Epithelial cell of proximal tubule (primary cell): Measurements from ENCODE around the gene TMEM18. TPM values are rescaled to one million over a fixed set of nuclear protein-coding genes. Genes with fewer than 3 reads are reported as not detected.

Experiments
- DNase-seq: peaks from one replicate; pipeline ENCODE4 v3.0.0-alpha.2; 2011; ENCODE audit warnings: low read depth
- H3K4me3 ChIP-seq: 2 replicates; pipeline ENCODE4 v1.5.1; 2011; ENCODE audit warnings: low read depth, mild to moderate bottlenecking, low read length
- total RNA-seq: library from RNA; depleted of rRNA; stranded (reverse); fragments of >200 nt; gene quantifications from 2 replicates; pipeline ENCODE4 v1.2.3, GENCODE V29; 2015
- TF ChIP-seq, protein P1 (sequence below): conservative IDR thresholded peaks from 2 replicates; pipeline ENCODE4 v1.5.1; 2012; ENCODE audit warnings: low read depth, mild to moderate bottlenecking, low read length

Gene TMEM18
- total RNA-seq, 1 donor from 2014 or later: 39.4 TPM

DNA sequence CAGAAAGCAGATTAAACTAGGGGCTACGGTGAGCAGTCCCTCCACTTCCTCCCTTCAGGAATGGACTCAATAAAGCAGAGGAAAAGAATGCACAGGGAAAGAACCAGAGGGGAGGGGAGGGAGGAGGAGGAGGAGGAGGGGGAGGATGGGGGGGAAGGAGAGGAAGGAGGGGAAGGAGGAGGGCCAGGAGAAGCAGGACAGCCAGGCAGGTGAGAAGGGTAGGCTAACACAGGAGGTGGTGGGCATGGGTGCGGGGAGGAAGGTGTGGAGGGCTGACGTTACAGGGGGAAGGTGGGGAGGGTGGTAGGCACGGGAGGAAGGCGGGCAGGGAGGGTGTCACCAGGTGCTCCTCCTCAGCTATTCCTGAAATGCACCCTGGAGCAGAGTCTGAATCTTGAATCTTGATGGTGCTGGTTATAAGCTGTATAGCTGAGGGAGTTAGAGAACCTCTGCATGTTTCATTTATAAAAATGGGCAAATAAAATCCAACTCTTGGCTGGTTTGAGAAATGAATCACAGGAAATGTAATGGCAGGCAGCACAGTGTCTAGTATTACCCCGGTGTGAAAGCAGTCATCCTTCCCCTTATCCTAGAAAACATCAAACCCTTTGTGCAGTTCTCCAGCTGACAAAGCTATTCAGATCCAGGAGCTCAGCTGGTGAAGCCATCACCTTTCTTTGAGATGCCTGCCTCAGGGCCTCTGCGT is 3.4 kb downstream of the TMEM18 start:
- TF ChIP-seq, protein P1, sequence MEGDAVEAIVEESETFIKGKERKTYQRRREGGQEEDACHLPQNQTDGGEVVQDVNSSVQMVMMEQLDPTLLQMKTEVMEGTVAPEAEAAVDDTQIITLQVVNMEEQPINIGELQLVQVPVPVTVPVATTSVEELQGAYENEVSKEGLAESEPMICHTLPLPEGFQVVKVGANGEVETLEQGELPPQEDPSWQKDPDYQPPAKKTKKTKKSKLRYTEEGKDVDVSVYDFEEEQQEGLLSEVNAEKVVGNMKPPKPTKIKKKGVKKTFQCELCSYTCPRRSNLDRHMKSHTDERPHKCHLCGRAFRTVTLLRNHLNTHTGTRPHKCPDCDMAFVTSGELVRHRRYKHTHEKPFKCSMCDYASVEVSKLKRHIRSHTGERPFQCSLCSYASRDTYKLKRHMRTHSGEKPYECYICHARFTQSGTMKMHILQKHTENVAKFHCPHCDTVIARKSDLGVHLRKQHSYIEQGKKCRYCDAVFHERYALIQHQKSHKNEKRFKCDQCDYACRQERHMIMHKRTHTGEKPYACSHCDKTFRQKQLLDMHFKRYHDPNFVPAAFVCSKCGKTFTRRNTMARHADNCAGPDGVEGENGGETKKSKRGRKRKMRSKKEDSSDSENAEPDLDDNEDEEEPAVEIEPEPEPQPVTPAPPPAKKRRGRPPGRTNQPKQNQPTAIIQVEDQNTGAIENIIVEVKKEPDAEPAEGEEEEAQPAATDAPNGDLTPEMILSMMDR: no peak
- no peak for DNase-seq
- H3K4me3 ChIP-seq: no peak overlapping the region

DNA sequence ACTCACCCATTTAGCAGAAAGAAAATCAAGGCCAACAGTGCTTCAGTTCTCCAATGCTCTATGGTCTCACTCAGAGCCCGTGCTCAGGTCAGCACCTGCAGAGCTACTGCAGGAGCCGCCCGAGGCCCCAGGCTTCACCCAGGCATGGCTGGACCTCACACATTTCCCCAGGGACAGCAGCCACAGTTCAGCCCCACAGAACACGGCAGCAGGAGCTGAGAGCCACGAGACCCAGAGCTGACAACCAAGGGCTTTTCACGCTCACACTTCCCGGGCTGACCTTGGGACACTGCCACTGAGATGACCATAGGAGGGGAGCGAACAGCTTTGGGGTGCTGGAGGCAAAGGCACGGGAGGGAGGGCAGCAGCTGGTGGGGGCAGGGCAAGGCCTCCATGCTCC is 4.2 kb downstream of the TMEM18 start:
- DNase-seq: no peak
- TF ChIP-seq, protein P1: no peak
- no peak overlapping the region for H3K4me3 ChIP-seq

DNA sequence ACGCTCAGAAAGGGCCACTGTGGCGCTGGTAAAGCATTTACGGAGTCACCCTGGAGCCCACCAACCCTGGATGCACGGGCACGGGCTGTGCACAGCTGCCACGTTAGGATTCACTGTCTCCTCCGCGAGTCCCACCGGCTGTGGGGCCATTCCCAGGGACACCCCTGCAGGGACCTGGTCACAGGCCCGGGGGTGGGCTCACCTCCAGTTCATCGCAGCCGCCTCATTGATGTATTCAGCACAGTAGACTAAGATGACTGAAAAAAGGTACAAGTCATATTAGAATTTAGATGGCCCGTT is 4.7 kb downstream of the TMEM18 start:
- TF ChIP-seq, protein P1: no peak
- H3K4me3 ChIP-seq: no peak overlapping the region
- no peak for DNase-seq

DNA sequence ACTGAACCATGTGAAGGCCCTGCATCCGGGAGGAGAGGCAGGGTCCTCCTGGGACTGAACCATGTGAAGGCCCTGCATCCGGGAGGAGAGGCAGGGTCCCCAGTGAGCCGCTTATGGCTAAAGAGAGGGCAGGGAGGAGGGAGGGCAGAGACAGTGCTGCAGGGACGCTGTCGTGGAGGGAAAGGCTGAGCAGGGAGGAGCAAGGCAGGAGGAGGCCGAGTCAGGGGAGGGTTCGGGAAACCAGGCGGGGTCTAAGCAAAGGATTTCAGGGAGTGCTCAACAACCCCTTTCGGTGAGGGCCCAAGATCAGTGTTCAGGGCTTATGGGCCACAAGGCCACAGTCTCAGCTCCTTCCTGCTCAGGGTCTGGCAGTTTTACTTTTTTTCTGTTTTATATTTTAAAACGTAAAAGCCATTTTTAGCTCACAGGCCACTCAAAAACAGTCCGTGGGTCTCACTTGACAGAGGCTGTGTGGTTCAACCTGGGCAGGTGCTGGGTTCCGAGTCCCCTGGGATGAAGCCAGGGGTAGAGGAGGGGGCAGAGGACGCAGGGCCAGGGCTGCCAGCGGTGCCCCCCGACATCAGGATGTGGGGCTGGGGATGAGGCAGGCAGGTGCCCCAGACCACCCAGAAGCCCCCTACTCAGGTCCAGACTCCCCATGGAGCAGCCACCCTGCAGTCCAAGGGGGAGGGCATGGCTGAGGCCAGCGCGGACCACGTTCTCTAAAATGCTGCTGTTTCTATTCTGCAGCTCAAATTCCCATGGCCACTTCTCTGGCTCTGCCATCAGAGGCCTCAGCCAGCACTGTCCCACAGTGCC is 5.2 kb downstream of the TMEM18 start:
- DNase-seq: no peak
- no peak overlapping the region for H3K4me3 ChIP-seq
- TF ChIP-seq, protein P1: no peak

DNA sequence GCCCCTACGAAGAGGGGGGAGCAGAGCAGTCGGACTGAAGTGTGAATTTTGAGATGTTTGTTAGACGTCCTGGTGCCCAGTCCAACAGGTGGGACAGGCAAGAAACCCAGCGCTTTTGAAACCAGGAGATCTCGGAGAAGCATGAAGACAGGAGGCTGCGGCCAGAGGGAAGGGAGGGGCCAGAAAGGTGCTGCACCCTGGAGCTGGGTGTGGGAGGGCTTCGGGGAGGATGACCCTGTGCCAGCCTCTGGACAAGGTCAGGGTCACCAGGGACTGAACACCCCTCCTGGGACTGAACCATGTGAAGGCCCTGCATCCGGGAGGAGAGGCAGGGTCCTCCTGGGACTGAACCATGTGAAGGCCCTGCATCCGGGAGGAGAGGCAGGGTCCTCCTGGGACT is 6.1 kb downstream of the TMEM18 start:
- TF ChIP-seq, protein P1: no peak
- no peak overlapping the region for H3K4me3 ChIP-seq
- no peak for DNase-seq

DNA sequence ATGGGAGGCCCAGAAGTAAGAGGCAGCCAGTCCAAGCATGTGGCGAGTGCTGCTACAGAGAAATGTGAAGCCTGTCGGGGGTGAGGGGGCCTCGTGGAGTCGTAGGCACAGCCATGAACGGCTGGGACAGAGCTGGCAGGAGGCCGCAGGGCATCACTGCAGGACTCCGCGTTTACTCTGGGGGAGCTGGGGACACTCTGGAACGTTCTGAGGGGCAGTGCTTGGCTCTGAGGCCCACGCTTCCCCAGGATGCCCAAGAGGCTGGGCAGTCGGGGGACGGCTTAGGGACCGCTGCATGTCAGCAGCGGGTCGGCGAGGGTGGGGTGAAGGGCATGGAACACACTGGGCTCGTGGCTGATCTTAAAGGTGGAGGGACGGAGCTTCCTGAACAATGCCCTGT is 6.6 kb downstream of the TMEM18 start:
- no peak overlapping the region for H3K4me3 ChIP-seq
- no peak for DNase-seq
- TF ChIP-seq, protein P1: no peak
